ENCODE results near the gene TXLNG. TPM values are rescaled to one million over a fixed set of nuclear protein-coding genes. Genes with fewer than 3 reads are reported as not detected.
A peak's percentile ranks its signal among the peaks of the same experiment; 100 is the strongest.

TXLNG gene
- total RNA-seq, 1 donor from 2014 or later = 12.3 TPM

GRCh38 chrX:16856744-16857143, 70.5 kb downstream of the TXLNG start:
- TF ChIP-seq, protein P1, sequence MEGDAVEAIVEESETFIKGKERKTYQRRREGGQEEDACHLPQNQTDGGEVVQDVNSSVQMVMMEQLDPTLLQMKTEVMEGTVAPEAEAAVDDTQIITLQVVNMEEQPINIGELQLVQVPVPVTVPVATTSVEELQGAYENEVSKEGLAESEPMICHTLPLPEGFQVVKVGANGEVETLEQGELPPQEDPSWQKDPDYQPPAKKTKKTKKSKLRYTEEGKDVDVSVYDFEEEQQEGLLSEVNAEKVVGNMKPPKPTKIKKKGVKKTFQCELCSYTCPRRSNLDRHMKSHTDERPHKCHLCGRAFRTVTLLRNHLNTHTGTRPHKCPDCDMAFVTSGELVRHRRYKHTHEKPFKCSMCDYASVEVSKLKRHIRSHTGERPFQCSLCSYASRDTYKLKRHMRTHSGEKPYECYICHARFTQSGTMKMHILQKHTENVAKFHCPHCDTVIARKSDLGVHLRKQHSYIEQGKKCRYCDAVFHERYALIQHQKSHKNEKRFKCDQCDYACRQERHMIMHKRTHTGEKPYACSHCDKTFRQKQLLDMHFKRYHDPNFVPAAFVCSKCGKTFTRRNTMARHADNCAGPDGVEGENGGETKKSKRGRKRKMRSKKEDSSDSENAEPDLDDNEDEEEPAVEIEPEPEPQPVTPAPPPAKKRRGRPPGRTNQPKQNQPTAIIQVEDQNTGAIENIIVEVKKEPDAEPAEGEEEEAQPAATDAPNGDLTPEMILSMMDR (conservative IDR thresholded peaks at IDR 0.05; ENCODE audit: low read depth, low read length) = no peak
- DNase-seq (ENCODE audit: low read depth) = no peak
- no peak overlapping the region for H3K4me3 ChIP-seq (ENCODE audit: low read depth, low read length)

GRCh38 chrX:16862829-16863228, 76.6 kb downstream of the TXLNG start:
- no peak overlapping the region for H3K4me3 ChIP-seq (ENCODE audit: low read depth, low read length)
- TF ChIP-seq, protein P1 (conservative IDR thresholded peaks at IDR 0.05; ENCODE audit: low read depth, low read length) = no peak
- DNase-seq (ENCODE audit: low read depth) = no peak

DNA sequence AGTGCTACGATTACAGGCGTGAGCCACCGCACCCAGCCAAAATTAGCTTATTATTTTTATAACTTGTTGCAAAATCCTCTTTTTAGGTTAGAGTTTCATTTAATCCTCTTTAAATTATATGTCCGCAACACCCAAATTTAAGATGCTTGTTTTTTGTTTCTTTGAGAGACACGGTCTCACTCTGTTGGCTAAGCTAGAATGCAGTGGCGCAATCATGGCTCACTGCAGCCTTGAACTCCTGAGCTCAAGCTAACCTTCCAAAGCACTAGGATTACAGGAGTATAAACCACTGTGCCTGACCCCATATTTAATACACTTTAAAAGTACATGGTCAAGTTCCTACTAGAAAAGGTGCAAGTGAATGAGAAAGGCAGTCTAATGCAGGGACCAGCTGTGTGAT, 81.7 kb downstream of the TXLNG start:
- DNase-seq (ENCODE audit: low read depth) = no peak
- H3K4me3 ChIP-seq (ENCODE audit: low read depth, low read length) = no peak overlapping the region
- TF ChIP-seq, protein P1 (conservative IDR thresholded peaks at IDR 0.05; ENCODE audit: low read depth, low read length) = no peak

DNA sequence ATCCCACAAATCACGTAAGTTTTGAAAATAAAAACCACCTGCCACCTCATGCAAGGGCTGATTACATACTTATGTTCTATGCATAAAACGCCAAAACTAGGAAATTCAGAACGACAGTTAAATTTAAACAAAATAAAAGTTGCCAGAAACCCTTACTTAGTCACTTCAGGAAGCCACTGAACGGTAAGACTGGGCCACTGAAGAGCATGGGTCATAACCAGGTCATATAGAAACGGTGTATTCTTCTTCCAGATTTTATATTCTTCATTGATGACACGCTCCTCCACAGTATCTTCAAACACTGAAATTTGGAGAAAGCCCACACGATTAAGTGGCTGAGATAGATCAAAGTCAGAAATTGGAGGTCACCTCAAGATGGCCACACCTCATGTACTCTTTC, 82.7 kb downstream of the TXLNG start:
- TF ChIP-seq, protein P1 (conservative IDR thresholded peaks at IDR 0.05; ENCODE audit: low read depth, low read length) = no peak
- peak overlapping the region; percentile 71 for H3K4me3 ChIP-seq (ENCODE audit: low read depth, low read length)
- no peak for DNase-seq (ENCODE audit: low read depth)

- no peak for DNase-seq (ENCODE audit: low read depth)
- TF ChIP-seq, protein P1 (conservative IDR thresholded peaks at IDR 0.05; ENCODE audit: low read depth, low read length) = no peak
- peak overlapping the region; percentile 71 for H3K4me3 ChIP-seq (ENCODE audit: low read depth, low read length)
Measured at GRCh38 chrX:16869393-16870094, 83.3 kb downstream of the TXLNG start.

DNA sequence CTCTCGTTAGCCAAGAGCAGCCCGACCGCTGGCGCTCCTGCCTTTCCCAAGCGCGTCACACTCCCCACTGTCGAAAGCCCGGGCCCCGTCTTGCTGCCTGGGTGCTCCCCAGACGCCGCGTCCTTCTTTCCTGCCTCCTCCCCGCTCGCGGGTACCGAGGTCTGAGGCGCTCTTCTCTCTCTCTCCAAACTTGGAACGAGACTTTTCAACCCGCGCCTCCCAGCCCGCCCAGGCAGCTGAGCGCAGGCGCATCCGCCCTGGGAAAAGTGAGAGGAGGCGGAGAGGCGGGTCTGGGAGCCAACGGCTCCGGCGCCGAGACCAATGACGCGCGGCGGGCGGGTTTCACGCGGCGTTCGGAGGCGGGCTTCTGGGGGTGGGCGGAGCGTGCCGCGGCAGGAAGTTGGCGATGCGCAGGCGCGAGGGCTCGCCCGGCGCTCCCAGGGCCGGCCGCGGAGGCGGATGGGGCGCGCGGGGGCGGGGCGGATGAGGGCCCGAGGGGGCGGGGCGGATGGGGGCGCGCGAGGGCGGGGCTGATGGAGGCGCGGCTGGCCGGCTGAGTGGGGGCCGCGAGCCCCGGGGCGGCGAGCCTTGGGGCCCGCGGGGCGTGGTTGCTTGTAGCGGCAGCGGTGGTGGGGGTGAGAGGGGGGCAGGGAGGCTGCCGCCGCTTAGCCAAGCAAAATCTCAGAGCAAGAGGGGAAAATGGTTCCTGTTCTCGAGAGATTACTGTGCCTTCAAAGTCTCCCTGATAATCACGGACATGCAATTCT, 84.0 kb downstream of the TXLNG start, which contains the start of gene RBBP7:
Gene RBBP7 (minus strand): TSS at position 268 of the 767 bp plus-strand sequence. CDS start 309 bp downstream, outside the sequence.
- TF ChIP-seq, protein P1 (conservative IDR thresholded peaks at IDR 0.05; ENCODE audit: low read depth, low read length) = no peak
- no peak for DNase-seq (ENCODE audit: low read depth)
- H3K4me3 ChIP-seq (ENCODE audit: low read depth, low read length) = peak within 1 kb of the TSS; percentile 71

All from epithelial cell of proximal tubule (primary cell).